Keratinocyte (primary cell): ENCODE measurements around the gene TBRG4. TPM values are rescaled to one million over a fixed set of nuclear protein-coding genes. Genes with fewer than 3 reads are reported as not detected.

Experiments
- DNase-seq: peaks from one replicate; pipeline ENCODE4 v3.0.0-alpha.2; 2011; ENCODE audit warnings: low read depth, missing footprints, low spot score
- FAIRE-seq: peaks from 2 replicates; lab custom pipeline; 2011; peaks lifted over from hg19 to GRCh38; lab: Jason Lieb, UNC
- H2AFZ ChIP-seq: 2 replicates; pipeline ENCODE4 v1.6.0; 2012; ENCODE audit warnings: low read length, control low read depth, inconsistent platforms; ENCODE audit not compliant: control insufficient read depth
- H3K27ac ChIP-seq: 2 replicates; pipeline ENCODE4 v1.5.1; 2011; ENCODE audit warnings: low read length; ENCODE audit not compliant: control insufficient read depth, insufficient read depth
- H3K27me3 ChIP-seq: 3 replicates; pipeline ENCODE4 v1.6.0; 2011; ENCODE audit warnings: low read length; ENCODE audit not compliant: control insufficient read depth, insufficient read depth; ENCODE audit errors: extremely low read depth
- H3K36me3 ChIP-seq, 2 experiments: 2 replicates in 1 of 2; 3 replicates in 1 of 2; pipeline ENCODE4 v1.5.1; 2011; ENCODE audit warnings: low read length in 2 of 2, mild to moderate bottlenecking in 1 of 2; ENCODE audit not compliant: control insufficient read depth in 2 of 2, insufficient read depth in 2 of 2; ENCODE audit errors: extremely low read depth in 1 of 2
- H3K4me1 ChIP-seq: 3 replicates; pipeline ENCODE4 v1.5.1; 2011; ENCODE audit warnings: low read length; ENCODE audit not compliant: control insufficient read depth, insufficient read depth; ENCODE audit errors: extremely low read depth
- H3K4me2 ChIP-seq: 3 replicates; pipeline ENCODE4 v1.6.0; 2011; ENCODE audit warnings: low read depth, low read length; ENCODE audit not compliant: control insufficient read depth, insufficient read depth; ENCODE audit errors: extremely low read depth
- H3K4me3 ChIP-seq, 3 experiments: fragments of 200-600 bp in 1 of 3; sonication (generic) in 1 of 3; 2 replicates in 2 of 3; 3 replicates in 1 of 3; pipeline ENCODE4 v1.5.1; 2011 to 2016; ENCODE audit warnings: low read length in 3 of 3, mild to moderate bottlenecking in 3 of 3, control low read depth in 2 of 3, inconsistent platforms in 1 of 3, low read depth in 1 of 3, mixed read lengths in 1 of 3, mixed run types in 1 of 3, moderate library complexity in 1 of 3; ENCODE audit not compliant: control insufficient read depth in 2 of 3, insufficient read depth in 2 of 3; ENCODE audit errors: extremely low read depth in 1 of 3
- H3K79me2 ChIP-seq: 2 replicates; pipeline ENCODE4 v1.6.0; 2012; ENCODE audit warnings: low read length; ENCODE audit not compliant: control insufficient read depth, insufficient read depth
- H3K9ac ChIP-seq: 3 replicates; pipeline ENCODE4 v1.6.0; 2011; ENCODE audit warnings: low read length; ENCODE audit not compliant: control insufficient read depth, insufficient read depth; ENCODE audit errors: extremely low read depth
- H3K9me1 ChIP-seq: 3 replicates; pipeline ENCODE4 v1.6.0; 2011; ENCODE audit warnings: low read length; ENCODE audit not compliant: control insufficient read depth, insufficient read depth; ENCODE audit errors: extremely low read depth
- H3K9me3 ChIP-seq: 2 replicates; pipeline ENCODE4 v1.5.1; 2012; ENCODE audit warnings: low read depth, low read length; ENCODE audit not compliant: control insufficient read depth
- H4K20me1 ChIP-seq: 3 replicates; pipeline ENCODE4 v1.6.0; 2011; ENCODE audit warnings: low read length; ENCODE audit not compliant: control insufficient read depth, insufficient read depth; ENCODE audit errors: extremely low read depth
- CTCF ChIP-seq, 3 experiments: IDR thresholded peaks in 1 of 3; conservative IDR thresholded peaks in 1 of 3; optimal IDR thresholded peaks in 1 of 3; 2 replicates in 2 of 3; 3 replicates in 1 of 3; pipeline versions ENCODE3 to v1.5.1; 2011; ENCODE audit warnings: low read length in 3 of 3, mild to moderate bottlenecking in 3 of 3, moderate library complexity in 2 of 3, control low read depth in 1 of 3, inconsistent platforms in 1 of 3; ENCODE audit not compliant: insufficient read depth in 2 of 3; ENCODE audit errors: extremely low read depth in 1 of 3
- EZH2 ChIP-seq: IDR thresholded peaks from one replicate; pipeline ENCODE4 v1.6.1; 2012; ENCODE audit warnings: inconsistent platforms, mild to moderate bottlenecking, low read length, moderate library complexity
- dilution Hi-C: fragments of 300-500 bp; cut with MboI; formaldehyde crosslinking; loops from one replicate; pipeline ENCODE4 v1.7.0; 2020; ENCODE audit warnings: low sequenced_read_pairs; ENCODE audit not compliant: extremely low pct_ligation_motif_present
- polyA plus RNA-seq, 5 experiments: library from polyadenylated mRNA; depleted of rRNA in 3 of 5; stranded (reverse) in 3 of 5; stranded (forward) in 1 of 5; unstranded in 1 of 5; fragments of >200 nt; gene quantifications; 1 replicate in 1 of 5; 2 replicates in 3 of 5; 3 replicates in 1 of 5; pipeline versions ENCODE4 v1.2.1 to v1.2.3, GENCODE V29; 2011 to 2012; ENCODE audit warnings: missing spikeins in 2 of 5, low read depth in 1 of 5, low replicate concordance in 1 of 5

TBRG4 gene
- polyA plus RNA-seq, 1 donor (not counting 4 experiments of a cell fraction or from before 2014, with no cell fraction given): 90.5 TPM

GRCh38 chr7:45074528-45075354 lies 36.8 kb downstream of the TBRG4 start:
- H3K9ac ChIP-seq: no peak overlapping the region
- dilution Hi-C loops: no loop called here
- TF ChIP-seq EZH2 (no peak), CTCF (optimal IDR thresholded peaks at IDR 0.05 in 1 of 3, IDR thresholded peaks at IDR 0.05 in 1 of 3, conservative IDR thresholded peaks at IDR 0.05 in 1 of 3; ENCODE audit: extremely low read depth in 1 of 3, insufficient read depth in 2 of 3, low read length in 3 of 3) (no peak)

GRCh38 chr7:45073786-45074527 lies 37.5 kb downstream of the TBRG4 start:
- Histone ChIP-seq H3K36me3 (peaks cover 33 to 48% of the 10 kb centered on the region in 2 experiments), H2AFZ (no peak overlapping the region), H3K4me2 (no peak overlapping the region), H3K4me3 (no peak overlapping the region), H3K27ac (no peak overlapping the region), H3K9me3 (no peaks in the 10 kb centered on the region), H4K20me1 (no peaks in the 10 kb centered on the region), H3K9me1 (no peaks in the 10 kb centered on the region), H3K27me3 (no peaks in the 10 kb centered on the region), H3K4me1 (no peaks in the 10 kb centered on the region), H3K79me2 (no peaks in the 10 kb centered on the region), H3K9ac (no peak overlapping the region)
- TF ChIP-seq EZH2: no peak
- TF ChIP-seq CTCF (optimal IDR thresholded peaks at IDR 0.05 in 1 of 3, IDR thresholded peaks at IDR 0.05 in 1 of 3, conservative IDR thresholded peaks at IDR 0.05 in 1 of 3; ENCODE audit: extremely low read depth in 1 of 3, insufficient read depth in 2 of 3, low read length in 3 of 3): no peak
- dilution Hi-C loops: no loop called here
- FAIRE-seq (no peak), DNase-seq (no peak)

More at GRCh38 chr7:45074528-45075354, 36.8 kb downstream of the TBRG4 start:
- Histone ChIP-seq H3K4me1 (no peaks in the 10 kb centered on the region), H3K27me3 (no peaks in the 10 kb centered on the region), H3K9me1 (no peaks in the 10 kb centered on the region), H3K9me3 (no peaks in the 10 kb centered on the region), H3K79me2 (no peaks in the 10 kb centered on the region), H2AFZ (no peak overlapping the region), H3K36me3 (peaks cover 29 to 45% of the 10 kb centered on the region in 2 experiments), H3K4me3 (no peak overlapping the region), H4K20me1 (no peaks in the 10 kb centered on the region), H3K27ac (no peak overlapping the region), H3K4me2 (no peak overlapping the region)
- DNase-seq (no peak), FAIRE-seq (no peak)
